Measurements from ENCODE around the gene FAM107B. TPM values are rescaled to one million over a fixed set of nuclear protein-coding genes. Genes with fewer than 3 reads are reported as not detected.

Gene FAM107B
- total RNA-seq, 1 donor, result 30.0 TPM

GRCh38 chr10:14772399-14772798, 2.3 kb downstream of the FAM107B start:
- Histone ChIP-seq H3K4me1 (ENCODE audit: insufficient read depth, low read length) (no peaks in the 10 kb centered on the region), H3K27ac (ENCODE audit: low read depth, low read length) (no peak overlapping the region), H3K9me3 (ENCODE audit: low read depth, low read length) (no peaks in the 10 kb centered on the region), H3K4me2 (ENCODE audit: insufficient read depth, low read length) (no peak overlapping the region), H3K27me3 (ENCODE audit: insufficient read depth, low read length) (peaks cover 5% of the 10 kb centered on the region), H3K36me3 (ENCODE audit: insufficient read depth, low read length) (no peaks in the 10 kb centered on the region), H3K79me2 (ENCODE audit: insufficient read depth, low read length) (no peaks in the 10 kb centered on the region), H4K20me1 (ENCODE audit: insufficient read depth, low read length) (no peaks in the 10 kb centered on the region), H2AFZ (ENCODE audit: low read length) (no peak overlapping the region), H3K4me3 (ENCODE audit: insufficient read depth, low read length) (no peak overlapping the region)
- no peak for DNase-seq (ENCODE audit: insufficient read length, low spot score, missing footprints)
- no peak for TF ChIP-seq CTCF (IDR thresholded peaks at IDR 0.05; ENCODE audit: extremely low read depth, low read depth, low read length)

GRCh38 chr10:14770927-14771326, 3.8 kb downstream of the FAM107B start:
- Histone ChIP-seq H3K9me3 (ENCODE audit: low read depth, low read length) (no peaks in the 10 kb centered on the region), H3K4me2 (ENCODE audit: insufficient read depth, low read length) (no peak overlapping the region), H3K27ac (ENCODE audit: low read depth, low read length) (no peak overlapping the region), H3K79me2 (ENCODE audit: insufficient read depth, low read length) (no peaks in the 10 kb centered on the region), H3K4me1 (ENCODE audit: insufficient read depth, low read length) (no peaks in the 10 kb centered on the region), H3K4me3 (ENCODE audit: insufficient read depth, low read length) (no peak overlapping the region), H3K36me3 (ENCODE audit: insufficient read depth, low read length) (no peaks in the 10 kb centered on the region), H3K27me3 (ENCODE audit: insufficient read depth, low read length) (peaks cover 11% of the 10 kb centered on the region), H4K20me1 (ENCODE audit: insufficient read depth, low read length) (no peaks in the 10 kb centered on the region), H2AFZ (ENCODE audit: low read length) (no peak overlapping the region)
- DNase-seq (ENCODE audit: insufficient read length, low spot score, missing footprints), result no peak
- no peak for TF ChIP-seq CTCF (IDR thresholded peaks at IDR 0.05; ENCODE audit: extremely low read depth, low read depth, low read length)

- no peak for DNase-seq (ENCODE audit: insufficient read length, low spot score, missing footprints)
- peaks cover 8% of the 10 kb centered on the region for H3K27me3 ChIP-seq (ENCODE audit: insufficient read depth, low read length)
Observed at GRCh38 chr10:14761372-14761771, 13.3 kb downstream of the FAM107B start.

More at GRCh38 chr10:14761372-14761771, 13.3 kb downstream of the FAM107B start:
- H3K4me1 ChIP-seq (ENCODE audit: insufficient read depth, low read length), result no peaks in the 10 kb centered on the region
- no peak overlapping the region for H3K4me3 ChIP-seq (ENCODE audit: insufficient read depth, low read length)
- no peak for TF ChIP-seq CTCF (IDR thresholded peaks at IDR 0.05; ENCODE audit: extremely low read depth, low read depth, low read length)
- H3K79me2 ChIP-seq (ENCODE audit: insufficient read depth, low read length), result no peaks in the 10 kb centered on the region
- H2AFZ ChIP-seq (ENCODE audit: low read length), result no peak overlapping the region
- no peaks in the 10 kb centered on the region for H4K20me1 ChIP-seq (ENCODE audit: insufficient read depth, low read length)
- no peaks in the 10 kb centered on the region for H3K36me3 ChIP-seq (ENCODE audit: insufficient read depth, low read length)
- no peak overlapping the region for H3K27ac ChIP-seq (ENCODE audit: low read depth, low read length)
- no peaks in the 10 kb centered on the region for H3K9me3 ChIP-seq (ENCODE audit: low read depth, low read length)
- no peak overlapping the region for H3K4me2 ChIP-seq (ENCODE audit: insufficient read depth, low read length)

Data from osteoblast (primary cell).